Measurements from ENCODE around the gene GRAMD4.

Gene GRAMD4

DNA sequence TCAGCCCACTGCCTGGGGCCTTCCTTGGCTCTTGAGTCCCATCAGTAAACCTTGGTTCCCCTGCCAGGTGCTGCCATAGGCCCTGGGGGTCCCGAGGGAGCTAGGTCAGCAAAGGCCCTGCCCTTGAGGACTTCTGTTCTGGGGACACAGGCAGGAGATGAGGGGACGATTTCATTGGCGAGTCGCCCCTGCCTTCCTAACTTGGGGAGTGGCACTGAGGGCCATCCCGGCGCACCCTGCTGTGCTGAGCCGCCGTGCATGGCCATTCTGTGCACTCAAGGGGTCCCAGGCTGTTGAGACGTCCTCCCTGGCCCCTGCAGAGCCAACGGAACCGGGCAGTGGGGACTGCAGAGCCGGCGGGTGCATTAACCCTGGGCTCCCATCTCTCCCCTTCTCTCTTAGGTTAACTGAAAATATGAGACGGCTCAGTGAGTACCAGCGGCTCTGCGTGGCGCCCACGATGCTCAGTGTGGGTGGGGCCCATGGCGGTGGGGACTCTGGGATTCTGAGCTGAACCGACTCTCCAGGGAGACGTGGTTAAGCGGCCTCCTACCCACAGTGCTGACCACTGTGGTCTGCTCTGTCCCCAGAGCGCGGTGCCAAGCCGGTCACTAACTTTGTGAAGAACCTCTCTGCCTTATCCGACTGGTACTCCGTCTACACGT lies 43.4 kb downstream of the GRAMD4 start:
- TF ChIP-seq, protein P1, sequence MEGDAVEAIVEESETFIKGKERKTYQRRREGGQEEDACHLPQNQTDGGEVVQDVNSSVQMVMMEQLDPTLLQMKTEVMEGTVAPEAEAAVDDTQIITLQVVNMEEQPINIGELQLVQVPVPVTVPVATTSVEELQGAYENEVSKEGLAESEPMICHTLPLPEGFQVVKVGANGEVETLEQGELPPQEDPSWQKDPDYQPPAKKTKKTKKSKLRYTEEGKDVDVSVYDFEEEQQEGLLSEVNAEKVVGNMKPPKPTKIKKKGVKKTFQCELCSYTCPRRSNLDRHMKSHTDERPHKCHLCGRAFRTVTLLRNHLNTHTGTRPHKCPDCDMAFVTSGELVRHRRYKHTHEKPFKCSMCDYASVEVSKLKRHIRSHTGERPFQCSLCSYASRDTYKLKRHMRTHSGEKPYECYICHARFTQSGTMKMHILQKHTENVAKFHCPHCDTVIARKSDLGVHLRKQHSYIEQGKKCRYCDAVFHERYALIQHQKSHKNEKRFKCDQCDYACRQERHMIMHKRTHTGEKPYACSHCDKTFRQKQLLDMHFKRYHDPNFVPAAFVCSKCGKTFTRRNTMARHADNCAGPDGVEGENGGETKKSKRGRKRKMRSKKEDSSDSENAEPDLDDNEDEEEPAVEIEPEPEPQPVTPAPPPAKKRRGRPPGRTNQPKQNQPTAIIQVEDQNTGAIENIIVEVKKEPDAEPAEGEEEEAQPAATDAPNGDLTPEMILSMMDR (IDR thresholded peaks at IDR 0.05; ENCODE audit: low read length) = no peak
- TF ChIP-seq EZH2 (optimal IDR thresholded peaks at IDR 0.05; ENCODE audit: low read depth, low read length) = no peak
- TF ChIP-seq EZH2phosphoT487 (IDR thresholded peaks at IDR 0.05; ENCODE audit: low read length) = no peak

DNA sequence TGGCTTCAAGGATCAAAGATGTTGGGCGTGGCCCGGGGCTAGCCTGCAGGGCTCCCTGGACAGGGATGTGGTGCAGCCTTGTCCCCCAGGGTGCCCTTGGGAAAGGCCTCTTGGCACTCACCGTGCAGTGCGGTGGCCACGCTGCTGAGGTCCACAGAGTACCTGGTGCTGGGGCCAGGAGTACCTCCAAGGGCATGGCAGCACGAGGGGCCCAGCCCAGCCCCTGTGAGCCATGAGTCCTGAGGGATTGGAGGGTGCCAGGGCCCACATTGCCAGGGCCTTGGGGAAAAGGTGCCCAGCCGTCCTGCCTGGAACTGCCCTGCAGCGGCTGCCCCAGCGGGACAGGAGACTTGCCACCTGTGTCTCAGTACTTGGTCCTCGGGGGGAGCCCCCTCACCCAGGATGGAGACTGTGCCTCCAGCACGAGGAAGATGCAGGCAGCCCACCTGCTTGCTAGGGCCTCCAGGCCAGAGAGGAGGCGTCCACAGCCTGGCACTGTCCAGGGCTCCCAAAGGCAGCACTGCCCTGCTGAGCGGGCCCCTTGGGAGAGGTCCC lies 44.2 kb downstream of the GRAMD4 start:
- Histone ChIP-seq H3K4me3 (ENCODE audit: low read length) (no peak overlapping the region), H3K27me3 (replicated peaks; ENCODE audit: insufficient read depth, low read length) (no peaks in the 10 kb centered on the region)

More for the DNA sequence above, 43.4 kb downstream of the GRAMD4 start:
- no peak for DNase-seq
- Histone ChIP-seq H4K20me1 (ENCODE audit: insufficient read depth, low read length) (no peaks in the 10 kb centered on the region), H3K4me2 (ENCODE audit: low read depth, low read length) (no peak overlapping the region), H3K79me2 (ENCODE audit: low read length) (no peaks in the 10 kb centered on the region), H3K4me3 (ENCODE audit: low read length) (no peak overlapping the region), H2AFZ (ENCODE audit: low read length) (no peak overlapping the region), H3K27ac (ENCODE audit: low read length) (no peak overlapping the region), H3K27me3 (replicated peaks; ENCODE audit: insufficient read depth, low read length) (no peaks in the 10 kb centered on the region), H3K9ac (ENCODE audit: low read length) (no peak overlapping the region), H3F3A (ENCODE audit: insufficient read depth, low read length) (no peaks in the 10 kb centered on the region), H3K9me2 (replicated peaks; ENCODE audit: insufficient read depth, low read length) (no peaks in the 10 kb centered on the region), H3K4me1 (ENCODE audit: low read length) (no peaks in the 10 kb centered on the region), H3K9me3 (replicated peaks; ENCODE audit: insufficient read depth, low read length) (no peaks in the 10 kb centered on the region), H3K36me3 (replicated peaks; ENCODE audit: insufficient read depth, low read length) (no peaks in the 10 kb centered on the region)

DNA sequence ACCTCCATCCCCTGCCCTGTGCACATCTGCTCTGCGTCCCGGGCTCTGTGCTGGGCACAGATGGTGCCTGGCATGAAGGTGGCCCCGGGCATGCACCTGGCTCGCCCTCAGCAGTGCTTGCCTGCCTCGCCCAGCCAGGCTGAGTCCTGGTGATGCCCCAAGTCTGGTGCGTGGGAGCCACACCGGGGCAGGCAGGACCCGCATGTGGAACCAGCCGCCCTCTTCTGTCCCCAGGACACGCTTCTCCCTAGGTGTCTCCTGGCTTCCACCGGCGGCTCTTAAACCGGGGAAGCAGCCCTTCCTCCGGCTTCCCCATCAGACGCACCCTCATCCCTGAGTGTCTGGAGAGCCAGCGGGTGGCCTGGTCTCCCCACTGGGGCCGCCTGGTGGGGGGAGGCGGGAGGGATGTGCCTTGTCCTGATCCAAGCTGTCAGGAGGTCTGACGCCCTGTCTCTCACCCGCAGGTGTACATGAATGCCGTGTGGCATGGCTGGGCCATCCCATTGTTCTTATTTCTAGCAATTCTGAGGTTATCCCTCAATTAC lies 45.0 kb downstream of the GRAMD4 start:
- Histone ChIP-seq H2AFZ (ENCODE audit: low read length) (no peak overlapping the region), H3F3A (ENCODE audit: insufficient read depth, low read length) (no peaks in the 10 kb centered on the region), H3K9ac (ENCODE audit: low read length) (no peak overlapping the region), H3K9me2 (replicated peaks; ENCODE audit: insufficient read depth, low read length) (no peaks in the 10 kb centered on the region), H3K27me3 (replicated peaks; ENCODE audit: insufficient read depth, low read length) (no peaks in the 10 kb centered on the region), H3K79me2 (ENCODE audit: low read length) (no peaks in the 10 kb centered on the region), H3K9me3 (replicated peaks; ENCODE audit: insufficient read depth, low read length) (no peaks in the 10 kb centered on the region), H4K20me1 (ENCODE audit: insufficient read depth, low read length) (no peaks in the 10 kb centered on the region), H3K4me3 (ENCODE audit: low read length) (no peak overlapping the region), H3K4me2 (ENCODE audit: low read depth, low read length) (no peak overlapping the region), H3K4me1 (ENCODE audit: low read length) (no peaks in the 10 kb centered on the region), H3K36me3 (replicated peaks; ENCODE audit: insufficient read depth, low read length) (no peaks in the 10 kb centered on the region), H3K27ac (ENCODE audit: low read length) (no peak overlapping the region)
- TF ChIP-seq EZH2phosphoT487 (IDR thresholded peaks at IDR 0.05; ENCODE audit: low read length) (no peak), EZH2 (optimal IDR thresholded peaks at IDR 0.05; ENCODE audit: low read depth, low read length) (no peak)
- TF ChIP-seq, protein P1 (IDR thresholded peaks at IDR 0.05; ENCODE audit: low read length) = no peak
- DNase-seq = no peak

More for the DNA sequence above, 44.2 kb downstream of the GRAMD4 start:
- Histone ChIP-seq H3K27ac (ENCODE audit: low read length) (no peak overlapping the region), H3F3A (ENCODE audit: insufficient read depth, low read length) (no peaks in the 10 kb centered on the region), H3K4me2 (ENCODE audit: low read depth, low read length) (no peak overlapping the region), H2AFZ (ENCODE audit: low read length) (no peak overlapping the region), H3K36me3 (replicated peaks; ENCODE audit: insufficient read depth, low read length) (no peaks in the 10 kb centered on the region), H3K9me2 (replicated peaks; ENCODE audit: insufficient read depth, low read length) (no peaks in the 10 kb centered on the region), H3K79me2 (ENCODE audit: low read length) (no peaks in the 10 kb centered on the region), H4K20me1 (ENCODE audit: insufficient read depth, low read length) (no peaks in the 10 kb centered on the region), H3K9me3 (replicated peaks; ENCODE audit: insufficient read depth, low read length) (no peaks in the 10 kb centered on the region), H3K9ac (ENCODE audit: low read length) (no peak overlapping the region), H3K4me1 (ENCODE audit: low read length) (no peaks in the 10 kb centered on the region)
- TF ChIP-seq, protein P1 (IDR thresholded peaks at IDR 0.05; ENCODE audit: low read length) = no peak
- TF ChIP-seq EZH2phosphoT487 (IDR thresholded peaks at IDR 0.05; ENCODE audit: low read length) (no peak), EZH2 (optimal IDR thresholded peaks at IDR 0.05; ENCODE audit: low read depth, low read length) (no peak)
- no peak for DNase-seq

Measured in MM.1S (cell line).